Skeletal muscle satellite cell (primary cell): ENCODE results near the gene F10.
A peak's percentile ranks its signal among the peaks of the same experiment; 100 is the strongest.
"Not testable (repeated sequence)": the region's sequence is repeated elsewhere in the genome, so short reads cannot be mapped to it uniquely, and the experiment has no call there.

Experiments
- H3K27me3 ChIP-seq: 2 replicates; pipeline ENCODE4 v1.7.0; 2013; ENCODE audit warnings: low read length; ENCODE audit not compliant: control insufficient read depth, insufficient read depth
- H3K36me3 ChIP-seq: 2 replicates; pipeline ENCODE4 v1.7.0; 2013; ENCODE audit warnings: mild to moderate bottlenecking, control low read depth, low read length; ENCODE audit not compliant: insufficient read depth
- H3K4me1 ChIP-seq: 2 replicates; pipeline ENCODE4 v1.7.0; 2013; ENCODE audit warnings: low read length; ENCODE audit not compliant: control insufficient read depth, insufficient read depth
- H3K4me2 ChIP-seq: 2 replicates; pipeline ENCODE4 v1.7.0; 2013; ENCODE audit warnings: mild to moderate bottlenecking, low read length
- H3K4me3 ChIP-seq: 2 replicates; pipeline ENCODE4 v1.7.0; 2013; ENCODE audit warnings: low read length
- H3K9ac ChIP-seq: 2 replicates; pipeline ENCODE4 v1.7.0; 2013; ENCODE audit warnings: mild to moderate bottlenecking, low read depth, low read length, moderate library complexity
- H3K9me3 ChIP-seq: replicated peaks from 2 replicates; pipeline ENCODE4 v1.7.0; 2013; ENCODE audit warnings: mild to moderate bottlenecking, control low read depth, low read length

The F10 gene

GRCh38 chr13:113095146-113096051 lies 27.2 kb upstream of the F10 start:
- H3K4me3 ChIP-seq, result no peak overlapping the region
- H3K27me3 ChIP-seq, result peaks cover 11% of the 10 kb centered on the region
- H3K4me1 ChIP-seq, result no peaks in the 10 kb centered on the region
- no peaks in the 10 kb centered on the region for H3K9me3 ChIP-seq
- no peak overlapping the region for H3K9ac ChIP-seq
- H3K4me2 ChIP-seq, result no peak overlapping the region
- no peaks in the 10 kb centered on the region for H3K36me3 ChIP-seq

- Histone ChIP-seq H3K4me2 (no peak overlapping the region), H3K4me3 (no peak overlapping the region), H3K36me3 (no peaks in the 10 kb centered on the region), H3K27me3 (peaks cover 11% of the 10 kb centered on the region), H3K9ac (no peak overlapping the region), H3K4me1 (no peaks in the 10 kb centered on the region), H3K9me3 (no peaks in the 10 kb centered on the region)
Measured at GRCh38 chr13:113096052-113096744, 26.4 kb upstream of the F10 start.

- Histone ChIP-seq H3K4me1 (no peaks in the 10 kb centered on the region), H3K36me3 (no peaks in the 10 kb centered on the region), H3K27me3 (peaks cover 11% of the 10 kb centered on the region), H3K4me3 (no peak overlapping the region), H3K4me2 (no peak overlapping the region), H3K9me3 (no peaks in the 10 kb centered on the region), H3K9ac (no peak overlapping the region)
Measured at GRCh38 chr13:113096745-113097305, 25.8 kb upstream of the F10 start.

DNA sequence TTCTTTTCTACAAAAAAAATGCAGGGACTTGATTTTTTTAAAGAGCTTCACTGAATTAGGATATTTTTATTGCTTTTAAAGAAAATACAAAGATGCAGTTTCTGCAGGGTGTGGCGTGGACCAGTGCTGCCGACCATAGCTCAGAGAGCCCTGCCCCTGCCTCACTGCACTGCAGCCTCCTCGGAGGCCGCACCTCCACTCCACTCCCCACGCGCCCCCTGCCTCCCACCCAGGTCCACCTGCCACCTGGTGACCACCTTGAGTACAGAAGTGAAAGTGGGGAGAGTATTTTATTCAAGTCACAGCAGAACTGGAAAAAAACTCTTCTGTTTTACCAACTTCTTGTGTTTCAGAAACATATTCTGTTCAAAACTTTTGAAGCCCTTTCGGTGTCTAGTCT lies 24.9 kb upstream of the F10 start:
- Histone ChIP-seq H3K36me3 (no peaks in the 10 kb centered on the region), H3K4me3 (no peak overlapping the region), H3K4me2 (peak overlapping the region; percentile 61), H3K9me3 (no peaks in the 10 kb centered on the region), H3K27me3 (peaks cover 14% of the 10 kb centered on the region), H3K9ac (no peak overlapping the region), H3K4me1 (no peaks in the 10 kb centered on the region)

GRCh38 chr13:113098162-113098732 lies 24.4 kb upstream of the F10 start:
- Histone ChIP-seq H3K9ac (no peak overlapping the region), H3K4me2 (peak overlapping the region; percentile 61), H3K27me3 (peaks cover 18% of the 10 kb centered on the region), H3K4me1 (no peaks in the 10 kb centered on the region), H3K36me3 (no peaks in the 10 kb centered on the region), H3K4me3 (no peak overlapping the region), H3K9me3 (no peaks in the 10 kb centered on the region)

GRCh38 chr13:113099142-113099541 lies 23.5 kb upstream of the F10 start:
- no peak overlapping the region for H3K4me3 ChIP-seq
- no peak overlapping the region for H3K4me2 ChIP-seq
- no peaks in the 10 kb centered on the region for H3K9me3 ChIP-seq
- H3K4me1 ChIP-seq, result no peaks in the 10 kb centered on the region
- no peak overlapping the region for H3K9ac ChIP-seq
- H3K27me3 ChIP-seq, result peaks cover 20% of the 10 kb centered on the region
- no peaks in the 10 kb centered on the region for H3K36me3 ChIP-seq

- not testable (repeated sequence) for H3K4me3 ChIP-seq, H3K9ac ChIP-seq, H3K36me3 ChIP-seq, H3K4me2 ChIP-seq, H3K4me1 ChIP-seq, H3K9me3 ChIP-seq
- peaks cover 24% of the 10 kb centered on the region for H3K27me3 ChIP-seq
Measured at GRCh38 chr13:113102302-113102701, 20.3 kb upstream of the F10 start.

GRCh38 chr13:113102727-113103126 lies 19.9 kb upstream of the F10 start:
- H3K9me3 ChIP-seq, result no peaks in the 10 kb centered on the region
- no peak overlapping the region for H3K9ac ChIP-seq
- H3K4me1 ChIP-seq, result no peaks in the 10 kb centered on the region
- no peak overlapping the region for H3K4me3 ChIP-seq
- H3K27me3 ChIP-seq, result peaks cover 24% of the 10 kb centered on the region
- no peaks in the 10 kb centered on the region for H3K36me3 ChIP-seq
- no peak overlapping the region for H3K4me2 ChIP-seq

GRCh38 chr13:113103646-113104045 lies 19.0 kb upstream of the F10 start:
- Histone ChIP-seq H3K4me2 (no peak overlapping the region), H3K36me3 (no peaks in the 10 kb centered on the region), H3K4me1 (no peaks in the 10 kb centered on the region), H3K27me3 (peaks cover 21% of the 10 kb centered on the region), H3K9me3 (no peaks in the 10 kb centered on the region), H3K9ac (no peak overlapping the region), H3K4me3 (no peak overlapping the region)

DNA sequence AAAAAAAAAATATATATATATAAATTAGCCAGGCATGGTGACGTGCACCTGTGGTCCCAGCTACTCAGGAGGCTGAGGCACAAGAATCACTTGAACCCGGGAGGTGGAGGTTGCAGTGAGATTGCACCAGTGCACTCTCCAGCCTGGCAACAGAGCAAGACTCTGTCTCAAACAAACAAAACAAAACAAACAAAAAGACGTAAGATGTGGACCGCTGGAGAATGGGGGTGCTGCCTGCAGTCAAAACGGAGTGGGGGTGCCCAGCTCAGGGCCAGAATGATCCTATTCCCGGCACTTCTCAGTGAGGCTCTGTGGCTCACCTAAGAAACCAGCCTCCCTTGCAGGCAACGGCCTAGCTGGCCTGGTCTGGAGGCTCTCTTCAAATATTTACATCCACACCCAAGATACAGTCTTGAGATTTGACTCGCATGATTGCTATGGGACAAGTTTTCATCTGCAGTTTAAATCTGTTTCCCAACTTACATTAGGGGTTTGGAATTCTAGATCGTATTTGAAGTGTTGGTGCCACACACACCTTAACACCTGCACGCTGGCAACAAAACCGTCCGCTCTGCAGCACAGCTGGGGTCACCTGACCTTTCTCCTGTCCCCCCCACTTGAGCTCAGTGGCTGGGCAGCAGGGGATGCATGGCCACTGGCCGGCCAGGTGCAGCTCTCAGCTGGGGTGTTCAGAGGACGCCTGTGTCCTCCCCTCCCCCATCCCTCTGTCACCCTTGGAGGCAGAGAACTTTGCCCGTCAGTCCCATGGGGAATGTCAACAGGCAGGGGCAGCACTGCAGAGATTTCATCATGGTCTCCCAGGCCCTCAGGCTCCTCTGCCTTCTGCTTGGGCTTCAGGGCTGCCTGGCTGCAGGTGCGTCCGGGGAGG lies 17.3 kb upstream of the F10 start, which contains the start of gene F7:
Gene F7, plus strand, starts transcription at position 760 of the 889 bp plus-strand sequence. Its CDS starts 51 bp downstream, at position 811.
- H3K4me1 ChIP-seq, result no peaks in the 10 kb centered on the region
- no peak within 1 kb of the TSS for H3K4me3 ChIP-seq
- H3K36me3 ChIP-seq, result no peaks in the 10 kb centered on the region
- H3K27me3 ChIP-seq, result peaks cover 23% of the 10 kb centered on the region
- no peak within 1 kb of the TSS for H3K9ac ChIP-seq
- no peak within 1 kb of the TSS for H3K4me2 ChIP-seq
- no peaks in the 10 kb centered on the region for H3K9me3 ChIP-seq
